GM21423 (cell line): ENCODE results near the gene AFMID.

Experiments used
- ATAC-seq: cut with Tn5 transposase; IDR thresholded peaks from one replicate; pipeline ENCODE4 v1.9.1; 2021; ENCODE audit warnings: mild to moderate bottlenecking, moderate library complexity; ENCODE audit not compliant: unreplicated experiment

AFMID gene

DNA sequence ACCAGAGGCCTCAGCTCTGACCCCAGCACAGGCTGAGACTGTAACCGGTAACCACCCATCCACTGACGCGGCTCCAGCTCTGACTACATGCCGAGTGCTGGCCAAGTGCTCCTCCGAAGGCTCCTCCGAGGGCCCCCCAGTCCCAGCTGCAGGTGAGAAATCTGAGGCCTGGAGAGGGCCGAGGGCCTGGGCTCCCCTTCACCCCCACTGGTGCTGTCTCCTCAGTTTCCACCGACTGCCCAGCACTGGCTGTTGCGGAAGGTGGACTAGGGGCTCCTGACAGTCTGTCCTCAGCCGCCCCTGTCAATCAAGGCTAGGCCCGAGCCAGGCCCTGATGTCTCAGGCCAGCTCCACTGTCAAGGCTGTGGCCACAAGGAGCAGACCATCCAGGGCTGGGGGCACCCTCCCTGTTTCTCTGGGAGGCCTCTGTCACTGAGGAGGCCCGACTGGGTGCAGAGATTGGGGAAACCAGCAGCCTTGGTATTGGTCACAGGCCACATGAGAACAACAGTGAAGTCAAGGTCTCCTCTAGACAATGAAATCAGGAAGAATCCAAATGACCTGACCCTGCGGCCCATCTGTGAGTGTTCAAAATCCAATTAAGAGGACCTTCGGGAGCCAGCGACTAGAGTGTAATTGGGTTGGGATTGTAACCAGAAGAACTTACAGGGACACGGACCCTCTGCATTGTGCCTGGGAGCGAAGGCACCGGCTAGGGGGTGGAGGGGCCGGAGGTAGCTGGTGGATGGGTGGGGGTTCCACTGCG lies 49.4 kb downstream of the AFMID start:
- ATAC-seq, result no peak

DNA sequence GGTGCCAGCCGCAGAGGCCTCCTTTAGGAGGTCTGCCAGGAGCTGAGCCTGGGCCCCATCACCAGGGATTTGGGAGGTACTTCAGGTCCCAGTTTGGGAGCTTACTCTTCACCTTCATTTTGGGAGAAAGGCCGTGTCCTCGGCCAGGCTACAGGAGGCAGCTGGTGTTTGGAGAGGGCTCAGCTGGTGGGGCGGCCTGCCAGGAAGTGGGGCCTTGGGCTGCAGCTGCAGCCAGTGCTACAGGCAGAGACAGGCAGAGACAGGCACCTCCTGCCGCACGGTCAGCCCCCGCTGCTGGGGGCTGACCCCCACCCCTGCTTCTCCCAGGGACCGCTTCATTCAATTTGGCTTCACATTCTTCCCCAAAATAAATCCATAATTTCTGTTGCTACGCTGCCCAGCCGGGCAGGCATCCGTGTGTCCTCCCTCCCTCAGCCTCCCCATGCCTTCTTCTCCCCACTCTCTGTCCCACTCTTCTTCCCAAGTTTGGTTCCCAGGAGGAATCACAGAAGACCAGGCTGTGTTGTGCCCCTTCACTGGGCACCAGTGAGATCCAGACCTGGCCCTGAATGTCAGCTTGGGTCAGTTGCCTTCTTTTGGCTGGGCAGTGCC lies 50.3 kb downstream of the AFMID start:
- no peak for ATAC-seq

DNA sequence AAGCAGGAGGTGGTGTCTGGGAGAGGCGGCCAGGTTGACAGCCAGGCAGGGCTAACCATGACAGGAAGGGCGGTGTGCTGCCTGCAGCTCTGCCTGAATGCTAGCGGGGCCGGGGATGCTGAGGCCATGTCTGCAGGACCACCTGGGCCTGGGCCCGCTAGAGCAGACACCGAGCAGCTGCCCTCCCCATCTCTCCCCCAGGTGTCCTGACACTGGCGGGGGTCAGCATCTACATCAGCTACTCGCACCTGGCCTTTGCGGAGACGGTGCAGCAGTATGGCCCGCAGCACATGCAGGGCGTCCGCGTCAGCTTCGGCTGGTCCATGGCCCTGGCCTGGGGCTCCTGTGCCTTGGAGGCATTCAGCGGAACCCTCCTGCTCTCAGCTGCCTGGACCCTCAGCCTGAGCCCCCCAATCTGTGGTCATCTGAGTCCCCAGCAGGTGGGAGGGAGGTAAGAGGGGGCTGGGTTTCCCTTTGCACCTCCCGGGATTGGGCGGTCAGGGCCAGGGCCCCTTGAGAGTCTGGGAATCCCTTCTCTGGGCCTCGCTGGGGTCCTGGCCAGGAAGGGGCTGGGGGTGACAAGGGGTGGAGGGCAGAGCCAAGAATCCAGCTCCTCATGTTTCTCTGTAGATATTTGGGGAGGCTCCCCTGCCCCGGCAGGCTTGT lies 51.8 kb downstream of the AFMID start:
- no peak for ATAC-seq

DNA sequence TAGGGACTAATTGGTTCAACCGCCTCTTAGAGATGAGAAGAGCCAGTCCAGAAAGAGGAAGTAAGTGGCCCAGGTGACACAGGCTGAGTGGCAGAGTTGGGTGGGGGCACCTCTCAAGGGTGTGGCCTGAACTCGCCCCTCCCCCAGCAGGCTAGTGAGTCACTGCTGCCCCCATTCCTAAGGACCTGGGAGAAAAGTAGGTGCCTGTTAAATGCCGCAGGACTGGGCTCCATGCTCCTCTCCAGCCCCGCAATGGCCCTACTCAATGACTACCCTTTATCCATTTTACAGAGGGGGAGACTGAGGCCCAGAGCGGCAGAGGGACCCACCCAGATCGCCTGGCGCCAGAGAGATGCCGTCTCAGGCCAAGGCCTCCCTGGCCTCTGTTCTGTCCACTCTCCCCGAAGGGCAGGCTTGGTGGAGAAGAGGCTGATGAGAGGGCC lies 52.3 kb downstream of the AFMID start:
- ATAC-seq, result no peak

DNA sequence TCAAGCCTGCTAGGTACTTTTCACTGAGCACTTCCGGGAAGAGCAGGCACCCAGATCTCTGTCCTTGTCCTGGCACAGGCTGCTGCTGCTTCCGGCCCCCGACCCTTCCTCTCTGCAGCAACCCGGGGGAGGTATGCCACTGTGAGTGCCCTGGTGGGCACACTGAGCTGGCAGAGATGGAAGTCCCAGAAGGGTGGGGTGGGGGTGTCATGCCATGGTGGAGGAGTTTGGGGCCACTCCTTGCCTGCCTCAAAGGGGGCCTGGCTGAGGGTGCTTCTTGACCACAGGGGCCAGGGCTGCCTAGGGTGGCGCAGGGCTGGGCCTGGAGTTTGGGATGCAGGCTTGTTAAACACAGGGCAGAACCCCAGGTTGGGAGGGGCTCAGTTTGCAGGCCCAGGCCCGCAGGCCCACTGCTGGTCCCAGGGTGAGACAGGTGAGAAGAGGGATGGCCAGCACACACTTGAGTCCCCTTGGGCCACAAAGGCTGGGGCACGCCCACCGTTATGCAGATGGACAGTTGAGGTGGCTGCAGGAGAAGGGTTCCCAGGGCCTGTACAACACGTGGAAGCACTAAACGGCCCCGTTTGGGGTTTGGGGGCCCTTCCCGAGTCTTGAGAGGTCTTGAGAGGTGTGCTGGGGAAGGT lies 53.0 kb downstream of the AFMID start:
- no peak for ATAC-seq

DNA sequence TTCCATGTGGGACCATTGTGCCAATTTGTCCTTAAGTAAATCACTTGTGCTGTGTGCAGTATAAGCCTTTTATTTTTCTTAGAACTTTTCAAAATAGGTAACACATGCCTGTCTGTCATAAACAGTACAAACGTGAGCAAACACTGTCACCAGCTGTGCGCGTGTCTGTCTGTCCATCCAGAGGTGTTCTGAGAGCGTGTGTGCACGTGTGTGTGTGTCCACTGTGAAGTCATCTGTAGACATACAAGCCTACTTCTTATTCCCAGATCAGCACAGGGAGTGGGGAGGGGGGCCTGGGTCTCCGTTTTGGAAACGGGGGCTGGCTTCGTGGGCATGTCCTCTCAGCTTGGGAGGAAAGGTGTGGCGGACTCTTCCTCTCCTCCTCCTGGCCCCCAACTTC lies 53.7 kb downstream of the AFMID start:
- ATAC-seq, result no peak

DNA sequence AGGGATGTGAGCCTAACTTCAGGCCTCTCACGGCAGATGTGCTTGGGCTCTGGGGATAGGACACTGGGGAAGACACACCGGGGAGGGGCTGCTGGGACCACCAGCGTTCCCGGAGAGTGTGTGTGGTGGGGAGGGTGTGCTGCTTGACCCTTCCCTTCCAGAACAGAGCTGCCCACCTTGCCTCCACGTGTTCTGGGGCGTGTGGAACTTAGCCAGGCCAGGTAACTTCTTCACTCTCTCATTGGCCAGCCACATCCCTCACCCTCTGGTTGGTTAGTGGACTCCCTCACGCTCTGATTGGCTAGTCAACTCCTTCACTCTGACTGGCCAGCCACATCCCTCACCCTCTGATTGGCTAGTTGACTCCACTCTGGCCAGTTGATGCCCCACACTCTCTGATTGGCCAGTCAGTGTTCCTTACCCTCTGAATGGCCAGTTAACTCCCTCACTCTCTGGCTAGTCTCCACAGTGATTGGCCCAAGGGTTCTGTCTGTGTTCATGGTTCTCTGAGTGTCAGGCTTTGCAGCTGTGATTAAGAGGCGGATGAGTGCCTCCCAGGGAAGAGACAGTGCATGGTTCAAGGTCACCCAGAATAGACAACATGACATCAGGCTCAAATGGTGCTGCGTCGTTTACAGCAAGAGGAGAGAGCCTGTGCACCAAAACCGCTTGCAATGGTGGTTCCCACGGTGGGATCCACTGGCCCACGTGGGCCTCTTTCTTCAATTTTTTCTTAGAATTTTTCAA lies 54.3 kb downstream of the AFMID start:
- no peak for ATAC-seq

DNA sequence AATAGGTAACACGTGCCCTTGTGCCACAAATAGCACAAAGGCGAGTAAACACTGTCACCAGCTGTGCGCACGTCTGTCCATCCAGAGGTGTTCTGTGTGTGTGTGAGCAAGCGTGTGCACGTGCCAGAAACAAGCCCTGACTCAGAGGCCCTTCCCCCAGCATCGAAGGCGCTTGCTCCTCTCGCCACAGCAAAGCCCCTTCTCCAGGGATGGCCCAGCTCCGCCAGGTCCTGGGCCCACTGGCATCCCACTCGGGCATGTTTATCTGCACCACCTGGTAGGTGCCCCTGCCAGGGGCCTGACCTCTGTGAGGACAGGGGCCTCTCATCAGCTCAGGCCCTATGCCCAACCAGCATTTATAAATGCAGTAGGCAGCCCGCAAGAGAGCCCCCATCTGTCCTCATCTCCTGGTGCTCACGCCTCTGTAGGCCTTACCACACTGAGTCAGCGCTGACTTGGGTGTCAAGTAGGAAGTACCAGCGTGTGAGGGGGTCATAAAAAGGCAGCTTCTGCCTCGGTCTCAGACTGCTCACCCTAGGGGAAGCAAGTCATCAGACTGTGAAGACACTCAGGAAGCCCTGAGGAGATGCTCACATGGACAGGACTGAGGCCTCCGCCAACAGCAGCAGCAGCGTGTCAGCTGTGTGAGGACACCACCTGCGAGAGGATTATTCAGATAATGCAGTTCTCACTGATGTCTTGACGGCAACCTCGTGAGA lies 55.0 kb downstream of the AFMID start:
- peak; percentile 40 for ATAC-seq

DNA sequence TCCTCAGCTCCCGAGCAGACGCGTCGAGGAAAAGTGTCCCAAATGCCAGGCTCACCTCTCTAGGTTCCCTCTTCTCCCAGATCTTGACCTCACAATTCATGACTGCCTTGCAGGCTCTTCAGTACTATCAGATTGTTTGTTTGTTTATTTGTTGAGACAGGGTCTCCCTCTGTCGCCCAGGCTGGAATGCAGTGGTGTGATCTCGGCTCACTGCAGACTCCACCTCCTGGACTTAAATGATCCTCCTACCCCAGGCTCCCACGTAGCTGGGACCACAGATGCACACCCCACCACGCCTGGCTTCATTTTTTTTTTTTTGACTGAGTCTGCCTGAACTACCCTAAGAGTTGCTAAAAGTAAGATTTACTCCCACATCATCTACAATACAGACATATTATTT lies 60.1 kb downstream of the AFMID start:
- no peak for ATAC-seq

DNA sequence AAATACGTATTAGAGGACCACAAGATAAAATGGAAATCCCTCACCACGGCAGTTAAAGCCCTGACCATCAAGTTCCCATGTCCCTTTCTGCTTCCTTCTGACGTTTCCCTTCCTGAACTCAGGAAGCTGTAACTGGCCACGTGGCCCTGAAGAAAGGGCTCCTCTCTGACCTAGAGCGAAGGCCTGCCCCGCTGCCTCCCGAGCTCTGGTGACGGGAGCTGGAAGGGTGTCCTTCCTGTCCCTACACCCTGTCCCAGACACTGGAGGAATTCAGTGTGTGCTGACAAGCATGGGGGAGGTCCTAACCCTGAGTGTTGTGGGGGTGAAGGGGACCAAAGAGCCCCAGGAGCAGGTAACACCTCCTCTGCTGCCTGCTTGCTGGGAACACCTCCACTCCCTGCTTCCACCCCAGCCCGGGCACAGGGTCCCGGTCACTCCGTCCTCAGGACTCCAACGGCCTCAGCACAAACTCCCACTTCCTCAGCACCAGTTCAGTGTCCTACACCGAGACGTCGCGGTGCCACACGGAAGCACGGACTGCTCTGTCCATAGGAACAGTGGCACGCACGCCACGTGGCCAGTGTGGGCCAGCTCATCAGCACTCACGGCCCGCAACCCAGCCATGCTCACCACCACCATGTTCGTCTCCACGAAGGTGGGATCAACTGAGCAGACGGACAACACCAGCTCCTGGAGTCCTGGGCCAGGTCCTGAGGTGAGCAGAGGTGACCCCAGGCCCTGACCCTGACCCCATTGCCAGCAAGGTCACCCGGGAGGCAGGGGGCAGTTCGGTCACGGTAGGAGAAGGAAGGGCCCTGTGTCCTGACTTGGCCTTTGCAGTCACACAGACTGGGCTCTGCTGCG lies 61.1 kb downstream of the AFMID start:
- no peak for ATAC-seq

DNA sequence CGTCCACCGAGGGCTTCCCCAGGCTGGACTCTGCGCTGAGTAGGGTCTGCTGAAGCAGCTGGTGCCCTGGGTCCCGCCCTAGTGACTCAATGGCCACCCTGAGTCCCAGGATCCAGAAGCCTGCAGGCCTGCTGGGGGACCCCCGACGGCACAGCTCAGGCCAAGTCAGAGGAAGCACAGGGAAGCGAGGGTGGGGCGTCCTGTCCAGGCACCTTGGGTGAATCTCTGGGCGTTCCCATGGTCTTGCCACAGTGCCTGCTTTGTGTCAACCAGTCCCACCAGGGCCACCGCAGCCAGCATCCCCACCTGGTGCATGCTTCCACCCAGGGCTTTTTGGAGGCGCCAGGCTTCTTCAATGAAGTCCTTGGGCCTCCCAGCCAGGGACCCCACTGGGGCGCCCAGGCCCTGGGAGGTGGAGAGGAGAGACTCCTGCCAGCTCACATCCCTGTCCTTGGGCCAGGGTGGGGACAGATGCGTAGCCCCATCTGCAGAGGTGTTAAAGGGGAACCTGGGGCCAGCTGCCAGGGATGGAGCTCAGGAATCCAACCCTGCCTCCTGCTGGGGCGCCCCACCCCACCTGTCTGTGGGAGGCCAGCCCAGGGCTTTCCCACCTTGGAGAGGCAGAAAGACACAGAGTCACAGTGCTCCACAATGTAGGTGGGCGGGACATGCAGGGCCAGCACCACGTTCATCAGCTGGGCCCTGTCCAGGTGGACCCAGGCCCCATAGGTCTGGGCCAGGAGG lies 62.1 kb downstream of the AFMID start:
- no peak for ATAC-seq

DNA sequence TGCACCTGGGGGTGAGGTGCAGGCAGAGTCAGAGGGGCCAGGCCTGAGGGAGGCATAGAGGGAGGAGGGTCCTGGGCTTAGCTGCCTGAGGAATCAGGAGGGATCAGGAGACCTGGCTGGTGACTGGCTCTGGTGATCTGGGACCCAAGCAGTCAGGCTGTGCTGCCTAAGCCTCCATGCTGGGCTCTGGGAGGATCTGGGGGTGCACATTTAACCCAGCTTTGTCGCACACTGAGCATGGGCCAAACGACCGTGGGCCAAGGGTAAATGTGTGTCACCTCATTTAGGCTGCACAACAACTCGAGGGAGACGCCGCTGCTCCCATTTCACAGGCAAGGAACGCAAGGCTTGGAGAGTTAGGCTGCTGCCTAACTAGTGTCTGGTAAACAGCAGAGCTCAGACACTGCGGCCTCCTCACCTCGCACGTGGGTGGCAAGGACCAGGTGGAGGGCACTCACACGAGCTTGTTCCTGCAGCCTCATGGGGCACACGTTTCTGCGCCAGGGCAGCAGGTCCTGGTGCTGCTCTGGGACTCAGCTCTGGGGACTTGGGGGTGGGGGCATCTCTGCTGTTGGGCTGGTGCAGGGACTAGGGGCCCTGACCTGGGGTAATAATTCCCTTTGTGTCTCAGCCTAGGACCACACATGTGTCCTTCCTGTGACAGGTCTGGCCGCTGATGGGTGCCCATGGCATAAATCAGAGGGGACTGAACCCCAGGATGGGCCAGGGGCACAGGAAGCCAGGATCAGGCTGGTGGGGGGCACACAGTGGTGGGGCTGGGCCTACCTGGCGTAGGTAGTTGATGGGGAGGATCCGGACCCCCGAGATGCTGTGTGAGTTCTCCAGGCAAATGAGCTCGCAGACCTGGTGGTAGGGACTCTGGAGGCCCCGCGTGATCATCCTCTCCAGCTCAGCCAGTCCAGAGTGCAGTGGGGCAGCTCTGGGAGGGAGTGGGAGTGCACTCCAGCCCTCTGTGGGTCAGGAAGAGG lies 63.0 kb downstream of the AFMID start:
- ATAC-seq, result no peak

DNA sequence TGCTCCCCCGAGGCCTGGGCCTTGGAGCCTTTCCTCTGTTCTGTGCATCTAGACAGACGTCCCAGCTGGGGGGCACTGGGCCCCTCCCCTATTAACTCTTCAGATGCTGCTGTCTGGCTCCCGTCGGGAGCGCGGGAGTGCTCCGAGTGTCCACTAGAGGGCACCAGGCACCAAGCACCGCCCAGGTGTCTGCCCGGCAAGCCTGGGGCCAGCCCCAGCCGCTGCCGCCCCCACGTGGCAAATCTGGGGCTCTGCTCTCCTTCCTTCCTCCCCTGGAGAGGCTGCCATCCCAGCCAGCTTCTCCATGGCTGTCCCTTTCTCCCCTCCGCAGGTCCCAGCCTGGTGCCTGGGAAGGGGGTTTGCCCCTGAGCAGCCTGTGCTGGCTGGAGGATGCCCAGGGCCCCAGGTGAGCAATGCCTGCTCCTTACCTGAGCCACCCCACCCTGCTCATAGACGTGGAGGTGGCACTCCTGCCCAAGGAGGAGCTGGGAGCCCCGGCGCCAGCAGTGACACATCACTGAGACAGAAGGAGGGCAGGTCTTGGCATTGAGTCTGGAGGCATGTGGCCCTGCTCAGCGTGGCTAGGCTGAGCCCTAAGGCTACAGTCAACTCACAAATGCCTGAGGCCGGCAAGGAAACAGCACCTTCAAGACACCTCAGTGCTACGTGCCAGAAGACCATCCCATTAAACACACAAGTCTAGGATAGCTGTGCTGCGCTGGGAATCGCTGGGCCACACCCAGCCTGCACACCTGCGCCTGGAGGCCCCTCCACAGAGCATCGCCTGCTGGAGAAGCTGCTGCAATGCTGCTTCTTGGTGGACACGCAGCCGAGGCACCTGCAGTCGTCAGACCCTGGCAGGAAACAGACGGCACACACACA lies 64.0 kb downstream of the AFMID start:
- peak; percentile 46 for ATAC-seq

DNA sequence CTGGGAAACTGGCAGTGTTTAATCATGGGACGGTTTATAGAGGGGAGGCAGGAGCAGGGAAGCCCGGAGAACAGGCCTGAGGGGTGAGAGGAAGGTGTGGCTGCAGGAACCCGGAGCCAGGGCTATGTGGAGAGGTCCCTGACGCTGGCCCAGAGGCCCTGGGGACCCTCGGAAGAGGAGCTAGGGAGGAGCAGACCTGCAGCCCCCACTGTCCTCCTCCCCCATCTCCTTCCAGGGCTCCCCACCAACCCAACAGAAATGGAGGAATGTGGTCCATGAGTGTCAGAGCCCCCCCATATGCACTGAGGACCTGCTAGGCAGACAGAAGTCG lies 64.6 kb downstream of the AFMID start:
- no peak for ATAC-seq

DNA sequence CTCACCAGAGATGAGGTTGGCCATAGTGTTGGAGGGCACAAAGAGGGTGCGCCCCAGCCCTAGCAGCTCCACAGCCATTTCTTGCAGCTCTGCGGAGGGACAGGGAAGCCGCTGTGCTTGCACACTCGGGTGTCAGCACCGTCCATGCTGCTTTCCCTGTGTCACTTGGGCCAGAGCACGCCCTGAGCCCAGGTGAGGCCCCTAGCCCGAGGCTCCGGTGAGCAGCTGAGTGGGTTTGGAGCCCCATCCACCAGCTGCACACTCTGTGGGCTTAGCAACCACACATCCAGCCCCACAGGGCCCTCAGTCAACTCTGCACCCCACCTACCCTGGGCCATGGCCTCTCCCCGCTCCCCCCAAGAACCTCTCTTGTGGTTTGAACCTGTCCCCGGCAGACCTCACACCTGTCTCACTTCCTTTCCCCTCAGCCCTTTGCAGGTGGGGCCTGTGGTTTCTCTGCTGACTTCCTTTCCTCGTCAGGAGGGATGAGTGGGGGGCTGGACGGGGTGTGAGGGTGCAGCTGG lies 65.0 kb downstream of the AFMID start:
- no peak for ATAC-seq
